ENCODE measurements around the gene TSPAN7.

TSPAN7 gene

DNA sequence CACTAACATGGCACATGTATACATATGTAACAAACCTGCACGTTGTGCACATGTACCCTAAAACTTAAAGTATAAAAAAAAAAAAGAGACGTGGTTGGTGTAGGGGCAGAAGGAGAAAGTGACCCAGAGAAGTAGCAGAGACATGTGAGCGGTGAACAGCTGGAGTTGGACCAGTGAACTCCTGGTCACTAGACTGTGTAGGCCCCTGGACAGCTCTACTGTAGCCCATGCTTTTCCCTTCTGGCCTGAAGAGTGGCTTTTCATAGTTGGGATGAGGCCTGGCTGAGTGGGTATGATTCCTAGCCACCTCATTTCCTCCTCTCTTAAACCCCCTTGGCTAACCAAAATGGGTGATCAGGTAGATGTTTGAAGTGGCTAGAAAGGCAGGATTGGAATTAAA lies 16.4 kb downstream of the TSPAN7 start:
- Histone ChIP-seq H2AFZ (ENCODE audit: low read depth, low read length, severe bottlenecking) (no peak overlapping the region), H3K9me3 (ENCODE audit: insufficient read depth, low read length) (no peaks in the 10 kb centered on the region), H3K36me3 (ENCODE audit: low read length) (no peaks in the 10 kb centered on the region), H3F3A (ENCODE audit: insufficient read depth) (no peaks in the 10 kb centered on the region), H3K27me3 (ENCODE audit: low read length) (no peaks in the 10 kb centered on the region), H3K9me2 (replicated peaks; ENCODE audit: insufficient read depth, low read length) (no peaks in the 10 kb centered on the region), H3K79me2 (ENCODE audit: insufficient read depth, low read length) (no peaks in the 10 kb centered on the region), H3K27ac (ENCODE audit: low read depth, low read length) (no peak overlapping the region), H3K9ac (ENCODE audit: low read length) (no peak overlapping the region), H4K20me1 (ENCODE audit: low read depth, low read length) (no peaks in the 10 kb centered on the region), H3K4me3 (ENCODE audit: insufficient read depth, low read length, poor library complexity, severe bottlenecking) (no peak overlapping the region), H3K4me2 (ENCODE audit: low read depth, low read length, poor library complexity, severe bottlenecking) (no peak overlapping the region)
- TF ChIP-seq EZH2phosphoT487 (conservative IDR thresholded peaks at IDR 0.05; ENCODE audit: low read length) = no peak
- TF ChIP-seq, protein P1, sequence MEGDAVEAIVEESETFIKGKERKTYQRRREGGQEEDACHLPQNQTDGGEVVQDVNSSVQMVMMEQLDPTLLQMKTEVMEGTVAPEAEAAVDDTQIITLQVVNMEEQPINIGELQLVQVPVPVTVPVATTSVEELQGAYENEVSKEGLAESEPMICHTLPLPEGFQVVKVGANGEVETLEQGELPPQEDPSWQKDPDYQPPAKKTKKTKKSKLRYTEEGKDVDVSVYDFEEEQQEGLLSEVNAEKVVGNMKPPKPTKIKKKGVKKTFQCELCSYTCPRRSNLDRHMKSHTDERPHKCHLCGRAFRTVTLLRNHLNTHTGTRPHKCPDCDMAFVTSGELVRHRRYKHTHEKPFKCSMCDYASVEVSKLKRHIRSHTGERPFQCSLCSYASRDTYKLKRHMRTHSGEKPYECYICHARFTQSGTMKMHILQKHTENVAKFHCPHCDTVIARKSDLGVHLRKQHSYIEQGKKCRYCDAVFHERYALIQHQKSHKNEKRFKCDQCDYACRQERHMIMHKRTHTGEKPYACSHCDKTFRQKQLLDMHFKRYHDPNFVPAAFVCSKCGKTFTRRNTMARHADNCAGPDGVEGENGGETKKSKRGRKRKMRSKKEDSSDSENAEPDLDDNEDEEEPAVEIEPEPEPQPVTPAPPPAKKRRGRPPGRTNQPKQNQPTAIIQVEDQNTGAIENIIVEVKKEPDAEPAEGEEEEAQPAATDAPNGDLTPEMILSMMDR (IDR thresholded peaks at IDR 0.05; ENCODE audit: insufficient read depth, low read length, poor library complexity, severe bottlenecking) = no peak

DNA sequence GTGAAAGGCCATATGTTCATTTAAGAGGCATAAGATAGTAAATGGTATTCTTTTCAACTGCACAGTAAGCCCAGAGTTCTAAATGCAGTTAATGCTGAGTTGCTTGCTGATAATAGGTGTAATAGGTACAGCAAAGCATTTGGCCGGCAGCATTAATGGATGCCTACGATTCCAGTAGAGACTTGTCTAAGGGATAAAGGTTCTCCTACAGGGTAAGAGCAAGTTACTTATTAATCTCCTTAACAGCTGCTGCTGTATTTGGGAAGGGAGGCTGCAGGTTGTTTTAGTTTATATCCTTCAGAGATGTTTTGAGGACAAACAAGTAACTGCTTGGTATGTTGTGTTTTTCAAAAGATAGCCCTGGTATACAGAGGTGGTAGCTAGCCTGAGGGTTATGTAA lies 16.8 kb downstream of the TSPAN7 start:
- Histone ChIP-seq H3F3A (ENCODE audit: insufficient read depth) (no peaks in the 10 kb centered on the region), H3K9me2 (replicated peaks; ENCODE audit: insufficient read depth, low read length) (no peaks in the 10 kb centered on the region), H3K4me3 (ENCODE audit: insufficient read depth, low read length, poor library complexity, severe bottlenecking) (no peak overlapping the region), H3K79me2 (ENCODE audit: insufficient read depth, low read length) (no peaks in the 10 kb centered on the region), H2AFZ (ENCODE audit: low read depth, low read length, severe bottlenecking) (no peak overlapping the region), H3K36me3 (ENCODE audit: low read length) (no peaks in the 10 kb centered on the region), H3K4me2 (ENCODE audit: low read depth, low read length, poor library complexity, severe bottlenecking) (no peak overlapping the region), H4K20me1 (ENCODE audit: low read depth, low read length) (no peaks in the 10 kb centered on the region), H3K27me3 (ENCODE audit: low read length) (no peaks in the 10 kb centered on the region), H3K27ac (ENCODE audit: low read depth, low read length) (no peak overlapping the region), H3K9me3 (ENCODE audit: insufficient read depth, low read length) (no peaks in the 10 kb centered on the region), H3K9ac (ENCODE audit: low read length) (no peak overlapping the region)
- TF ChIP-seq, protein P1 (IDR thresholded peaks at IDR 0.05; ENCODE audit: insufficient read depth, low read length, poor library complexity, severe bottlenecking) = no peak
- no peak for TF ChIP-seq EZH2phosphoT487 (conservative IDR thresholded peaks at IDR 0.05; ENCODE audit: low read length)

DNA sequence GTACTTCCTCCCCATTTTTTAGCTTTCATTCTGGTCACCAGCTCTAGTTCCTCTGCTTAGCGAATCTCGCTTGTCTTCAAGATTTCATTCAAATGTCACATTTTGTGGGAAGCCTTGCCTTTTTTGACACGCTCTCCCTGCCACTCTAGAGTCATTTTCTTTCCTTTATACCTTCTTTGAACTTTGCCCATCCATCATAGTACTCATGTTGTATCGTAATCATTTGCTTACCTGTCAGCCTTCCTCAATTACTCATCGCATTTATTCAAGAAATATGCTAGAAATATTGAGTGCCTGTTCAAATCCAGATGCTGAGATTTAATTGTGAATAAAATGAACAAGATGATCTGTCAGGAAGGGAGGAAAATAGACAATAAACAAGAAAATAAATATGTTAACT lies 21.8 kb downstream of the TSPAN7 start:
- no peaks in the 10 kb centered on the region for H3F3A ChIP-seq (ENCODE audit: insufficient read depth)
- H3K36me3 ChIP-seq (ENCODE audit: low read length) = no peaks in the 10 kb centered on the region
- no peak overlapping the region for H3K27ac ChIP-seq (ENCODE audit: low read depth, low read length)
- no peak overlapping the region for H3K9ac ChIP-seq (ENCODE audit: low read length)
- no peaks in the 10 kb centered on the region for H3K27me3 ChIP-seq (ENCODE audit: low read length)
- H3K4me2 ChIP-seq (ENCODE audit: low read depth, low read length, poor library complexity, severe bottlenecking) = no peak overlapping the region
- no peak overlapping the region for H2AFZ ChIP-seq (ENCODE audit: low read depth, low read length, severe bottlenecking)
- H3K9me2 ChIP-seq (replicated peaks; ENCODE audit: insufficient read depth, low read length) = no peaks in the 10 kb centered on the region
- H4K20me1 ChIP-seq (ENCODE audit: low read depth, low read length) = no peaks in the 10 kb centered on the region
- no peaks in the 10 kb centered on the region for H3K79me2 ChIP-seq (ENCODE audit: insufficient read depth, low read length)
- no peak overlapping the region for H3K4me3 ChIP-seq (ENCODE audit: insufficient read depth, low read length, poor library complexity, severe bottlenecking)
- TF ChIP-seq EZH2phosphoT487 (conservative IDR thresholded peaks at IDR 0.05; ENCODE audit: low read length) = no peak
- TF ChIP-seq, protein P1 (IDR thresholded peaks at IDR 0.05; ENCODE audit: insufficient read depth, low read length, poor library complexity, severe bottlenecking) = no peak
- H3K9me3 ChIP-seq (ENCODE audit: insufficient read depth, low read length) = no peaks in the 10 kb centered on the region
